COR-L47 (cell line): ENCODE results near the gene NBPF20.
"Not testable (repeated sequence)": the region's sequence is repeated elsewhere in the genome, so short reads cannot be mapped to it uniquely, and the experiment has no call there.

Experiments
- DNase-seq: peaks from one replicate; lab custom pipeline; 2025; lab: John Stamatoyannopoulos, UW

Gene NBPF20, protein sequence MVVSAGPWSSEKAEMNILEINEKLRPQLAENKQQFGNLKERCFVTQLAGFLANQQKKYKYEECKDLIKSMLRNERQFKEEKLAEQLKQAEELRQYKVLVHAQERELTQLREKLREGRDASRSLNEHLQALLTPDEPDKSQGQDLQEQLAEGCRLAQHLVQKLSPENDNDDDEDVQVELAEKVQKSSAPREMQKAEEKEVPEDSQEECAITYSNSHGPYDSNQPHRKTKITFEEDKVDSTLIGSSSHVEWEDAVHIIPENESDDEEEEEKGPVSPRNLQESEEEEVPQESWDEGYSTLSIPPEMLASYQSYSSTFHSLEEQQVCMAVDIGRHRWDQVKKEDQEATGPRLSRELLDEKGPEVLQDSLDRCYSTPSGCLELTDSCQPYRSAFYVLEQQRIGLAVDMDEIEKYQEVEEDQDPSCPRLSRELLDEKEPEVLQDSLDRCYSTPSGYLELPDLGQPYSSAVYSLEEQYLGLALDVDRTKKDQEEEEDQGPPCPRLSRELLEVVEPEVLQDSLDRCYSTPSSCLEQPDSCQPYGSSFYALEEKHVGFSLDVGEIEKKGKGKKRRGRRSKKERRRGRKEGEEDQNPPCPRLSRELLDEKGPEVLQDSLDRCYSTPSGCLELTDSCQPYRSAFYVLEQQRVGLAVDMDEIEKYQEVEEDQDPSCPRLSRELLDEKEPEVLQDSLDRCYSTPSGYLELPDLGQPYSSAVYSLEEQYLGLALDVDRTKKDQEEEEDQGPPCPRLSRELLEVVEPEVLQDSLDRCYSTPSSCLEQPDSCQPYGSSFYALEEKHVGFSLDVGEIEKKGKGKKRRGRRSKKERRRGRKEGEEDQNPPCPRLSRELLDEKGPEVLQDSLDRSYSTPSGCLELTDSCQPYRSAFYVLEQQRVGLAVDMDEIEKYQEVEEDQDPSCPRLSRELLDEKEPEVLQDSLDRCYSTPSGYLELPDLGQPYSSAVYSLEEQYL (N-terminal part only)

DNA sequence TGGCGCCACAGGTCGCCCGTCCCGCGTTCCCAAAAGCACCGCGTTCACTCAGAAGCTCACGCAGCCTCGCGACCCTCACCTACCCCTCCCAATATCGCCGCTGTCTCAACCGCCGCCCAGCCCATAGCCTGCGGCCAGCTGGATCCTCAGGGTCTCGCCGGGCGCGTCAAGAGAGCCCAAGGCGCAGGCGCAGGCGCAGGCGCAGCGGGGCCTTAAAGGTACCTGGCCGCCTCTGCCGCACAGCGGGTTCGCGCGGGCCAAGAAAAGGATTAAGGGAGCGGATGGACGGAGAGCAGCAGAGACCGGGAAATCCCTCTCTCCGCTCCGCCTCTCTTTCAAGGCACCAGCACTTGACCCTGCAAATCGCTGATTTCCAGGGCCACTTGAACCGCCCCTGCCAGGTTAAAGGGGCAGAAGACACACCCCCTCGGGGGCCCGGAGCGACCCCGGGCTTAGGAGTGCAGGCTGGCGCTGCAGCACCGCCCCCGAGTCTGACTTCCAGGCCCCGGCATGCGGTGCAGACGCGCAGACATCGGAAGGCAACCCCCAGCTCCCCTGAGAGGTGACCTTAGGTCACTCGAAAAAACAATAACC lies at the start of gene NBPF20:
Gene NBPF20, minus strand, starts transcription at position 168 of the 594 bp plus-strand sequence. CDS start 20,331 bp downstream, outside the sequence.
- DNase-seq: peak; percentile 75

DNA sequence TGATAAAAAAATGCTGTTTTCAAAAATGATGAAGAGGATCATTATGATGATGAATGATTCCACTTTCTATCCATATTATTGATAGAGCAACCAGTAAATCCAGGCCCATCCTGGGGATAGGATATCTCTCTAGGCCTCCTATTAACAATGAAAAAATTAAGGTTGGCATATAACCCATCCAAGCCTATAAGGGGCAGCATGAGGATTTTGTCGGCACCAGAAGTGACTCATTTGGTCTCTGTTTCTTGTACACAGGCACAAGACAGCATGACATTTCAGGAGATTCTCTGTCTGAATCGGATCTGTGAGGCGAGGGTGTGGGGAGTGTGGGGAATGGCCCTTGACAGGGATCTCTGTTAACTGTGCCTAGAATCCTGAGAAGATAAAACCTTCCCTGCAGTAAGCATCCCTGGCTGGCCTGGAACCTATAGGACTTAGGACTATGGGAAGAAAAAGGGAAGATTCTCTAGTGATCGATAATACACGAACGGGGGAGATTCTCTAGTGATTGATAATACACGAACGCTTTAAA lies 49.5 kb upstream of the NBPF20 start:
- not testable (repeated sequence) for DNase-seq

DNA sequence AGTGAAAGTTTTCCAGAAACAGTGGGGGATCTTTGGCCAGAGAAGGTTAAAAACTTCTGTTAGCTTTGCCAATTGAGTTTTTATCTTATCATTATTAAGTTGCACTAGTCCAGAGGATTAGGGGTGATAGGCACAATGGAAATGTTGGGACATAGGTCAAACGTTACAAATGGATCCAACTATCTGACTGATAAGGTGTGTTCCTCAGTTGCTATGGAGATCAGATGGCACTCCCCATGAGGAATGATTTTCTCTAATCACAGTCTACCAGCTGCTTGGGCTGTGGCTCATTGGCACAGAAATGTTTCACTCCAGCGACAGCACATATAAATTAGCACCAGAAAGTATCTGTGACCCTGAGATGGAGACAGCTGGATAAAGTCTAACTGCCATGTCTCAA lies 47.3 kb upstream of the NBPF20 start:
- not testable (repeated sequence) for DNase-seq

DNA sequence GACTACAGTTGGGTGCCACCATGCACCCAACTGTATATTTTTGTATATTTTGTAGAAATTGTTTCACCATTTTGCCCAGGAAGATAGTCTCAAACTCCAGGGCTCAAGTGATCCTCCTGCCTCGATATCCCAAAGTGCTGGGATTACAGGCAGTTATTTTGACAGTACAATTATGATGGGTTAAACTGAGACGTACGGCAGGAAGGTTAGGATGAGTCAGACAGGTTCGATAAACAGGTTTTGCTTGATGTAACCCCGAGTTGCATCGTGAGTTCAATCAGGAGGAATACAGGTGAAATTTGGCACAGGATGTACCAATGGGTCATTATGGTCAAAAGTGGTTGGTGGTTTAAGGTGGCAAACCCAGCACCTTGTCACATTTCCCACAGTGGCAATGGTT lies 46.0 kb upstream of the NBPF20 start:
- not testable (repeated sequence) for DNase-seq

DNA sequence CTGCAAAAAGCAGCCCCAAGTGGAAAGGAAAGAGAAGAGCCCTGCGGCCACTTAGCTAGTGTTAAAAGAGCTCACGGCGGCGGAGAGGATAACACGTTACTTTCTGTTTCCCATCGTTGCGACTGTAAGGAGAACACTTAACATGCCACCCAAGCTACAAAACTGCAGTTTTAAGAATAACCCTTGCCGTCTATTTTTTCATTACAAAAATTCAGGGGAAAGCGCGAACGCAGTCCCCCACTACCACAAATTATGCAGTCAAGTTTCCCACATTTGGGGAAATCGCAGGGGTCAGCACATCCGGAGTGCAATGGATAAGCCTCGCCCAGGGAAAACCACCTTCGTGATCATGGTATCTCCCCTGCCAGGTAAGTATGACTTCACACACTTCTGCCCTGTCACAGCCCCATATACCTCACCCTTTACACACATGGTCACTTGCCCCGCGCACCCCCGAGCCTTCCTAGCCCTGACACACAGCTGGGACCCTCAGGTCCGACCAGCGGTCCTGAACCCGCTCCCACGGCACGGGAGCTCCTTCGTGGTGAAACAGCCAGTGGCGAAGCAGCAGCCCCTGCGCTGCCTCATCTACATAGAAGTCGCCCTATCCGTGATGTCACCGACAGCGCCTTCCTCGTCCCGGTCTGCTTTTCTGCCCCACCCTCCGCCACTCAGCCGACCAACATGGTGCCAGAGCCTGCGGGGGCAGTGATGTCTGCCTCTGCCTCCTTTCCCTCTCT lies 40.2 kb upstream of the NBPF20 start:
- DNase-seq: not testable (repeated sequence)

DNA sequence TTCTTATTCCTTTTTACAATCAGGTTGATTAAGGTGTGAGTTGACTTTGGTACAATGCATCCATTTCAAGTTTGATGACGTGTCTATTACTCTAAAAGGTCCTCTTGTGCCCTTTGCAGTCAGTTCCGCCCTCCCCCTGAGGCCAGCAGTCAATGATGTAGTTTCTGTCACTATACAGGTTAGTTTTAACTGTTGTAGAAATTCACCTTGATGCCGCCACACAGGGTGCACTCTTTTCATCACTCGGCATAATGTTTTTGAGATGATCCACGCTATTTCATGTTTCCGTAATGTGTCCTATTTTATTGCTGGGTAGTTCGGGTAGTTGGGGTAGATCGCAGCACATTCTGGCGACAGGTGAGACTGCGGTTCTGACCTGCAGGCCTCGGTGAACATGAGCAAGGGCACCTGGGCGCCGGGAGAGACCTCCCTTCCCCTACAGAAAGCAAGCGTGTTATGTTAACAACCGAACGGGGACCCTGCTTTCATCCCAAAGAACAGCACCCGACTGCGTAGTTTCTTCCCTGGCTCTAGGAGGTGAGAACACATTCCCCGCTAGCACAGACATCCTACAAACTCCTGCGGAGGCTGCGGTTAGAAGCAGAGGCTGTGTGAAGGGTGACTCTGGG lies 39.4 kb upstream of the NBPF20 start:
- DNase-seq: not testable (repeated sequence)

DNA sequence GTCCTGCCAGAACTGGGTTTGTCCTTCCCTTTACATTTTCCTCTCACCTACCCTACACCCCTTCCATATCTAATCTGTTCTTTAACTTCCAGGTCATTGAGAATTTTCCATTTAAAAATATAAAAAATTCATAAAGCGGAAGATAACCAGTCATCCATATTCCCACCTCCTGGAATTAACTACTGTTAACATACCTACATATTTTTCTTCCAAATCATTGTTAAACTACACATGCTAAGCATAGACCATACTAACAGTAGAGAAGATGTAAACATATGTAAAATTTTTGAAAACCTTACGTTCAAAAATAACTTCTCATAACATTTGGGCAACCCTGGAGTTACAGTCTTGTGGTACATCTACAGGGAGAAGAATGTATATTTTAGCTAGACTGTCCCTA lies 38.6 kb upstream of the NBPF20 start:
- DNase-seq: not testable (repeated sequence)

DNA sequence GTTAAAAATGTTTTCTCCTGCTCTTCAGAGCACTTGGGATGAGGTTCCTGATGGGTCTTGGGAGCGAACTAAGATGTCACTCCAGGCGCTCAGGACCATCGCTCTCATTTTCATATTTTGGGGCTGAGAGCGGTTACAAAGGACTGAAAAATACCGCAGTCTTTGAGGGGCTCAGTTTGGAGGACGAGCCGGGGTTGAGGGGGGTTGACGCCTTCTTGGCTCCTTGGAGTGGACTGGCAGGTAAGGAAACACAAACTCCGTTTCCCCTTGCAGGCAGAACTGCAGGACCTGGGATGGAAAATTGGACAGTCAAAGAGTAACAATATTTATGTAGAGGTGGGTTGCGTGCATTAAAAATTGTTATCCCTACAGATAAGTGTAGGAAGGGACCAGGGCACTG lies 35.3 kb upstream of the NBPF20 start:
- DNase-seq: not testable (repeated sequence)

DNA sequence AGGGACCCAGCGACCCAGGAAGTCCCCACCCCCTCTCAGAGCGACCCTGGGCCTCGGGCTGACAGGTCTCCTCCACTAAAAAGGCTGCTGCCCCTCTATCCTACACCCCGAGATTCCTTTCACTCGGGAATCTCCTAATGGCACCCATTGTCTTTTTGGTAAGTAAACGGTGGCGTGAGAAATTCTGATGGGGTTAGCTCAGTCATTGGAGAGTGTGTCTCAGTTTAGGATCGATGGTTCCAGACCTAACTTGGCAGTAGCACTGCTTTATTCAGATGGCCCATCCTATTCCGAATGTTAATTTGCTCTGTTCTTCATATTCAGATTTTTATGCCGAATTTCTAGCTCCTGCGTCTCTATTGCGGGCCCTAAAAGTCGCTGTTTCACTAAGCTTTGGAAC lies 34.6 kb upstream of the NBPF20 start:
- not testable (repeated sequence) for DNase-seq

DNA sequence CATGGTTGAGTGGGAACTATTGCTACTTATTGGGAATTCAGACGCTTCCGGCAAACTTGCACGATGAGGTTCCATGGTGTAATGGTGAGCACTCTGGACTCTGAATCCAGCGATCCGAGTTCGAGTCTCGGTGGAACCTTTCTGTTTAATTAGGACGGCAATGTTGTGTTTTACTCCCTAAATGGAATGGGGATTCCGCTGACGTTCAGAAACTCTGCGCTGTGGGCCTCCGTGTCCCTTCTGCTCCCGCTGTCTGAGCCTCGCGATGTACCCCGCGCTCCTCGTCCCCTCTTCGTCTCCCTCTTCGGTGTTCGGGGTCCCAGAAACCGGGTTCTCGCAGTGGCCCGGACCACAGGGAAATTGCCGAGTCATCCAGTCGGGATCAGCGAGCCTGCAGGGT lies 34.2 kb upstream of the NBPF20 start:
- not testable (repeated sequence) for DNase-seq

DNA sequence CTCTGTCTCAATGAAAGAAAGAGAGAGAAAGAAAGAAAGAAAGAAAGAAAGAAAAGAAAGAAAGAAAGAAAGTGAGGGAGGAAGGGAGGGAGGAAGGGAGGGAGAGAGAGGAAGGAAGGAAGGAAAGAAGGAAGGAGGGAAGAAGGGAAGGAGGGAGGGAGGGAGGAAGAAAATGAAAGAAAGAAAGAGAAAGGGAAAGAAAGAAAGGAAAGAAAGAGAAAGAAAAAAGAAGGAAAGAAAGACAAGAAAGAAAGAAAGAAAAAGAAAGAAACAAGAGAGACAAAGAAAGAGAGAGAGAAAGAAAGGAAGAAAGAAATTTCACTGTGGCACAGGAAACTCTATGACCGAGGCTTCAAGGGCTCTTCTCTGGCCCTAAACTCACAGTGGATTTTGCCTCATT lies 33.7 kb upstream of the NBPF20 start:
- DNase-seq: not testable (repeated sequence)

DNA sequence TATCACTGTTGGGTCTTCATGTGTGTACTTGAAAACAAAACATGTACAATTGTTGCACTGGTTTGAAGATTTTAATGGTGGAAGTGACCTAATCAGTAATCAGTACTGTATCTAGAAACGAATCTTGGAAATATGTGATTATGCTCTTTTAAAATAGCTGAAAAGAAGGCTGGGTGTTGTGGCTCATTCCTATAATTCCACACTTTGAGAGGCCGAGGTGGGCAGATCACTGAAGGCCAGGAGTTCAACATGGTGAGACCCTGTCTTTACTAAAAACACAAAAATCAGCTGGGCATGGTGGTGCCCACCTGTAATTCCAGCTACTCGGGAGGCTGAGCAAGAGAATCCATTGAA lies 29.4 kb upstream of the NBPF20 start:
- DNase-seq: not testable (repeated sequence)

DNA sequence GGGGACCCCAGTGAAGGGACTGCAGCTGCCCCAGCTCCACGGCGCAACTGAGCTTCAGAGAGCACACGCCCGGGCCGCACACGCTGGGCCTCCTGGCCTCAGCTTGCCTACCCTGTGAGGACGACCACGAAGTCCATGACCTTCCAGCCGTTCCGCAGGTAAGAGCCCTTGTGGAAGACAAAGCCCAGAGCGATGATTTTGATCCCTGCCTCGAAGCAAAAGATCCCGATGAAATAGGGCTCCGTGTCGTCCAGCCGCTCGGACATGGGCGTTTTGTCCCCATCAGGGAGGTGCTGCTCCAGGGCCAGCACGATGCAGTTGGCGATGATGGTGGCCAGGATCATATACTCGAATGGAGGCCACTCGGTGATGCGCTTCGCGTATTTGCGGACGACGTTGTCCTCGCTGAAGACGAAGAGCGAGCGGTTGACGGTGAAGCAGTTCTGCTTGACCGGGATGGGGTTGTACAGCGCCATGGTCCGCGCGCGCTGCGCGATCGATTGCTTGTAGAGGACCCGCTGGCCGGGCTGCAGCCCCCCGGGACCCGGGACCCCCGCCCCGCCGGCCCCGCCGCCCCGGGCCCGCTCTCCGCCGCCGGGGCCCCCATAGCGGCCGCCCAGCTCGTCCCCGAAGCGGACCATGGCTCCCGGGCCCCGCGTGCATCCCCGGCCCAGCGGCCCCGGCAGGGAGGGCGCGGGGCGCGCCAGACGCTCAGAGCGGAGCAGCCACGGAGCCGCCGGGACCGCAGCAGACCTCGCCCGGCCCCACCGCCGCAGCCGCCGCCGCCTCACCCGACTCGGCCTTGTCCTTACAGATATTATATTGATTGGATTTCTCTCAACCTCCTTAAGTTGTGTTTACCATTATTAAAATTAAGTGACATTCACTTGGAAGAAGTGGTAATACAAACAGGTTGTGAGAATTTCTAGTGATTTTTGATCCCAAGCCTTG lies 28.7 kb upstream of the NBPF20 start:
- DNase-seq: not testable (repeated sequence)

DNA sequence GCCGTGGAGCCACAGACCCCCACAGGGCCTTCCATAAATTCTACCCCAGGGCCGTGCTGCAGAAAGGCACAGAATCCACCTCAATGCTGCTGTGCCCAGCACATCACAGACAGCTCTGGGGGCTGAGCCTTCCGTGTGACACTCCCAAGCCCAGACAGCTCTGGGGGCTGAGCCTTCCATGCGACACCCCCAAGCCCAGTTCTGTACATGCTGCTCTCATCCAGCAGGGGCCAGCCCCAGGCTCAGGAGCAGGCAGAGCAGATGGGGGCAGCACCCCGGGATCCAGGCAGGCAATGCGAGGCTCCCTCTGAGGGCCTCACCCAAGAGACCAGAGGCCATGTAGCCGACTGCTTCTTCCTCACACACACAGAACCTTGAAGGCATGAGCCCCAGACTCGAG lies 27.1 kb upstream of the NBPF20 start:
- not testable (repeated sequence) for DNase-seq

DNA sequence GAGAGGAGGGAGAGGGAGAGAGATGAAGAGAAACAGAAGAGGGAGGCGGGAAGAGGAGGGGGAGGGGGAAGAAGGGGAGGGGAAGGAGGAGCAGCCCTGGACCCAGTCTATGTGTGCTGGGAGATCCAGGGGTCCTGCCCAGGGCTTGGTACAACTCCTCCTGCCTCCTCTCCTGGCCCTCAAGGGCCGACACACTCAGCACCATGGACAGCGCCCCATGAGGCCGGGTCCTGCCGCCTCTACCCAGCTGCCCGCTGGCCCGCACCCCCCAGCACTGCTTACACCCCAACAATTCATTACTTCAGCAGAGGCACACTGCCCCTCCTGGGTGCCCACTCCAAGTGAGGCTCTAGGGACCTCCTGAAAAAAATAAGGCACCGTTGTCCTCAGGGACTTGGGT lies 26.5 kb upstream of the NBPF20 start:
- DNase-seq: not testable (repeated sequence)

DNA sequence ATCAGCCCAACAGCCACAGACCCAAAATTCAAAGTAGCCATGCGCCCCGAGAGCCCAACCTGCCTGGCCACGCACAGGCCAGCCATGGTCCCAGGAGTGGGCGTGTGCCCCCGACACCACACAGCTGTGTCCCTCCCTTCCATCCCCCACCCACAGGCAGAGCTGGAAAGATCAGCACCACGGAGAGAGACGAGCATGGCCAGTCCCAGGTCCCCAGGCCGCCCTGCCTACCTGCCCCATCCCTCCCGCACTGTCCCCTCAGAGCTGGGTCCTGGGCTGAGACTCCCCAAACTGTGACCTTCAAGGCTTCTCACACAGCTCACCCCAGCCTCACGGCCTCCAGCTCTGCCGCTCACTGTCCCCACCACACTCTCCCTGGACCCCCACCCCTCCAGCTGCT lies 19.8 kb upstream of the NBPF20 start:
- DNase-seq: not testable (repeated sequence)

DNA sequence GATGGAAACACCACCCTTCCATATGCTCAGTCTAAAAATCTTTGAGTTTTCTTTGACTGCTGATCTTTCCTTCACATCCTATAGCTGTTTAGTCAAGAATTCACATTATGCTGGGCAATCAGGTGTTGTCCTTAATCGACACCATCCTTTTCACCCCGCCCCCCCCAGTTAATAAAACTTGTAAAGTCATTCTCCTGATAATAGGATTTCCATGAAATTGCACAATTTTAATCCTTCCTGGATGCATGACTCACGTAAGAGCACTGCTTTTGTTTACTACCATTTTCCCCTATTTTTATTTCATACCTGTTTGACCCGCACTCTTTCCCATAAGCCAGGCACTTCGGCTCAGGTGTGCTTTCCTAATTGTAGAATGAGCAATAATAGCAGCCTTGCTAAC lies 16.9 kb upstream of the NBPF20 start:
- DNase-seq: not testable (repeated sequence)

DNA sequence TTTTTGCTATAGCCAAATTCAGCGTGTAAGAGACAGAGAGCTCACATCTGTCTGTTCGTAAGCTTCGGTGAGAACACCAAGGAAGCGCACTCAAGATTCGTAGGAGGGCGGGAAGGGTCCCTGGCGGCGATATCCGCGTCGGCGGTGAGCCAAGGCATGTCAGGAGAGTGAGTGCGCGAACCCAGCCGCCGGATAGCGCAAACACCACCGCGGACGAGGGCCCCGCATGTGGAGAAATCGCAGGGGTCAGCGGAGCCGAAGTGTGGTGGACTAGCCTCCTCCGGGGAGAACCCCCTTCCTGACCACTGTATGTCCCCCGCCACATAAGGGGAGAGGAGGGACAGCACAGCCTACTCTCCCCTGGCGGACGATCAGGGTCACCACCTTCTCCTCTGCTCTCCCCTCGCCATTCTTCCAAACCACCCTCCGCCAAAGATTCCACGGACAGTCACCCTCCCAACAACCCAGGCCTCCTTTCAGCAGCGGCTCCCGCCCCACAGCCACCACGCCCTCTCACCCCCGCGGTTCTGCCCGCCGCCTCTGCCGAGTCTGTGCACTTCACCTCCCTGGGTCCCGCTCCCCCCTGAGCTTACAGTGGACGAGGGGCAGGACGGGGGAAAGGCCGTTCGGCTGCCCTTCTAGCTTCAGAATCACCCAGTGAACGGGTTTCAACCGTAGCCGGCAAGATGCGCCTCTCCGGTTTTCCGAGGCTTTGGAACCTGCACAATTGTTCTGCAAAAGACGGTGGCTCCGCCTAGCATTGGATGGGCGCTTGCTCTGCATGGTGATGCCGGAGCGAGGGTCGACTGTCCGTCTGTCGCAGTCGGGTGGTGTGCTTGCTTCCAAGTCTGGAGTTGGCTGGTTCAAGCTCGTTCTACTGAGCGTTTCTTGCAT lies 6.2 kb upstream of the NBPF20 start:
- not testable (repeated sequence) for DNase-seq

DNA sequence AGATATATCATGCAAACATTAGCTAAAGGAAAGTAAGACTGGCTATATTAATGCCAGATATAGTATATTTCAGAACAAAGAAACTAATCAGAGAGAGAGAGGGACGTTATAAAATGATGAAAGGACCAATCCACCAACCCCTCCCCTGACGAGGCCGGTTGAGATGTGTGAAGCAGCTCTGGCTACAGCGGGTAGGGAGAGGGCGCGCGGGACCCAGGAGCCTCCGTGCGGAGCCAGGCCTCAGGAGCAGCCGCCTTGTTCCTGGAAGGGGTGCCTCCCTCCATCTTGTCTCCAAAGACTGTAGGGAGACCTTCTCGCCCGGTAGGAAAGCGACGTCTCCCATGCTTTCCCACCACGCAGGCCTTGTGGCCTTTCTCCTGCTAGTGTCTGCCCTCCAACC lies 5.4 kb upstream of the NBPF20 start:
- not testable (repeated sequence) for DNase-seq
